Effector memory CD8-positive, alpha-beta T cell (primary cell): Measurements from ENCODE around the gene CYP17A1.

Experiments used
- ATAC-seq: fragments of 150-1000 bp; cut with Tn5 transposase; replicated peaks from 2 replicates; pipeline ENCODE4 v1.10.0; 2021; ENCODE audit warnings: mild to moderate bottlenecking, moderate library complexity
- DNase-seq, 3 experiments: peaks; one replicate each; pipeline ENCODE4 v3.0.0; 2021
- H3K27ac Mint-ChIP-seq, 2 donors: one replicate each; pipeline ENCODE4 v1.8.0; 2022; ENCODE audit warnings: mild to moderate bottlenecking in 2 of 2, mixed read lengths in 2 of 2, moderate library complexity in 2 of 2
- H3K27me3 Mint-ChIP-seq, 2 donors: one replicate each; pipeline ENCODE4 v1.8.0; 2022; ENCODE audit warnings: mixed read lengths in 2 of 2
- H3K36me3 Mint-ChIP-seq: one replicate; pipeline ENCODE4 v1.8.0; 2022; ENCODE audit warnings: mild to moderate bottlenecking, moderate library complexity, mixed read lengths; ENCODE audit not compliant: insufficient read depth
- H3K4me1 Mint-ChIP-seq, 2 donors: one replicate each; pipeline ENCODE4 v1.8.0; 2022; ENCODE audit warnings: low read depth in 2 of 2, mixed read lengths in 2 of 2
- H3K4me3 Mint-ChIP-seq, 2 donors: one replicate each; pipeline ENCODE4 v1.8.0; 2022; ENCODE audit warnings: mild to moderate bottlenecking in 2 of 2, mixed read lengths in 2 of 2, moderate library complexity in 2 of 2
- H3K9me3 Mint-ChIP-seq, 2 donors: one replicate each; pipeline ENCODE4 v1.8.0; 2022; ENCODE audit warnings: mixed read lengths in 2 of 2
- total RNA-seq, 9 experiments: gene quantifications; one replicate each; lab custom pipeline; 2026; lab: John Stamatoyannopoulos, UW

Gene CYP17A1, protein sequence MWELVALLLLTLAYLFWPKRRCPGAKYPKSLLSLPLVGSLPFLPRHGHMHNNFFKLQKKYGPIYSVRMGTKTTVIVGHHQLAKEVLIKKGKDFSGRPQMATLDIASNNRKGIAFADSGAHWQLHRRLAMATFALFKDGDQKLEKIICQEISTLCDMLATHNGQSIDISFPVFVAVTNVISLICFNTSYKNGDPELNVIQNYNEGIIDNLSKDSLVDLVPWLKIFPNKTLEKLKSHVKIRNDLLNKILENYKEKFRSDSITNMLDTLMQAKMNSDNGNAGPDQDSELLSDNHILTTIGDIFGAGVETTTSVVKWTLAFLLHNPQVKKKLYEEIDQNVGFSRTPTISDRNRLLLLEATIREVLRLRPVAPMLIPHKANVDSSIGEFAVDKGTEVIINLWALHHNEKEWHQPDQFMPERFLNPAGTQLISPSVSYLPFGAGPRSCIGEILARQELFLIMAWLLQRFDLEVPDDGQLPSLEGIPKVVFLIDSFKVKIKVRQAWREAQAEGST
- 0 to 0.18 (median 0) reads per million in 9 experiments for total RNA-seq

DNA sequence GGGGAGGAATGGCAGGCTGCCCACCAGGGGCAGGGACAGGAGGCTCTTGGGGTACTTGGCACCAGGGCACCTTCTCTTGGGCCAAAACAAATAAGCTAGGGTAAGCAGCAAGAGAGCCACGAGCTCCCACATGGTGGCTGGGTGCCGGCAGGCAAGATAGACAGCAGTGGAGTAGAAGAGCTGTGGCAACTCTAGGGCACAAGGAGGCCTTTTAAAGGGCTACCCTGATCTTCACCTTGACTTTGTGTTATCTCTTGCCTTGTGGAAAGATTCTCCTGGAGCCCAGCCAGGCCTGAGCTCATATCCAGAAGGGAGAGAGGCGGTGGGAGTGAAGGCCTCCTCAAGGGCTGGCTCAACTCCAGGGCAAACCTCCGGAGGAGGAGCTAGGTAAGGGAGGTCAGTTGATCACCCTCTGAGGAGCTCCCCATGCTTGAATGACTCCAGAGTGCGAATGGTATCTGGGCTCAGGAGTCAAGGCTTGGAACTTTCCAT lies at the start of gene CYP17A1:
TSS of gene CYP17A1 (minus strand) at position 184 of the 492 bp plus-strand sequence. CDS start at position 132, 52 bp downstream.
- Mint-ChIP-seq H3K27ac (no peak within 1 kb of the TSS), H3K36me3 (no peaks in the 10 kb centered on the region), H3K4me1 (no peaks in the 10 kb centered on the region), H3K9me3 (no peaks in the 10 kb centered on the region), H3K27me3 (peaks cover 34 to 42% of the 10 kb centered on the region in 2 donors), H3K4me3 (no peak within 1 kb of the TSS)
- ATAC-seq (no peak), DNase-seq (no peak)

DNA sequence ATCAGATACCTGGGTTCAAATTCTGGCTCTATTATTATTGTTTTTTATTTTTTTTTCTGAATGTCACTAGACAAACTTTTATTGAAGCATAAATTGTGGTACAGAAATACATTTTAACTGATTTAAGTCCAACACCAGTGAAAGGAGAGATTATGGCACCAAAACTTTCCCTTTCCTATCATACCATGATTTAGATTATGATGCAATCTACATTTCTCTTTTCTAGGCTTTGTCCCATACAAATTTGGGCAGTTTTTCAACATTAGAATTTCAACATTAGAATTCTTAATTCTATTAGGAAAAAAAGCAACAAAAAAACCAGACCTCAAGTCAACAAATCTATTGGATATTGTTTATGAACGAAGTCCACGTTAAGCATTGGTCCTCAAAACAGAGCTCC lies 43.0 kb upstream of the CYP17A1 start:
- Mint-ChIP-seq H3K4me1 (no peaks in the 10 kb centered on the region), H3K9me3 (no peaks in the 10 kb centered on the region), H3K27ac (no peak overlapping the region), H3K36me3 (peaks cover 4% of the 10 kb centered on the region), H3K4me3 (no peak overlapping the region), H3K27me3 (no peaks in the 10 kb centered on the region)
- DNase-seq: no peak
- no peak for ATAC-seq

DNA sequence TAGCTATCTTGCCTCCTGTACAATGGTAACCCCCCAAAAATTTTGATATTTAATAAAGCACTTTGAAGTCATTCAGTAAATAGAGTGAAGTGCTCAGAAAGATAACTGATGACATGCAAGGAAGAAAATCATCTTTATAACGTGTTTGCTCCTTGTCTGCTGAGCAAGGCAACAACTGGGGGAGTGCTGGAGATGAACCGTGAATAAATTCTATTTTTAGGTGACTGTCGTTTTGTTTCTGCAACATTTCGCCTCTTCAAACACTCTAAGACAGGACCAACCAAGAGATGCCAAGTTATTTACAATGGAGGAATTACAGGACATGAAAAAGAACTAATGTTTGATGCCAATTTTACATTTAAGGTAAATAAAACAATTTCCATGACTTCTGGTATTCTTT lies 41.4 kb upstream of the CYP17A1 start:
- H3K4me1 Mint-ChIP-seq: no peaks in the 10 kb centered on the region
- peaks cover 4% of the 10 kb centered on the region for H3K36me3 Mint-ChIP-seq
- H3K27ac Mint-ChIP-seq: no peak overlapping the region
- DNase-seq: no peak
- no peak for ATAC-seq
- H3K9me3 Mint-ChIP-seq: no peaks in the 10 kb centered on the region
- no peaks in the 10 kb centered on the region for H3K27me3 Mint-ChIP-seq
- H3K4me3 Mint-ChIP-seq: no peak overlapping the region

DNA sequence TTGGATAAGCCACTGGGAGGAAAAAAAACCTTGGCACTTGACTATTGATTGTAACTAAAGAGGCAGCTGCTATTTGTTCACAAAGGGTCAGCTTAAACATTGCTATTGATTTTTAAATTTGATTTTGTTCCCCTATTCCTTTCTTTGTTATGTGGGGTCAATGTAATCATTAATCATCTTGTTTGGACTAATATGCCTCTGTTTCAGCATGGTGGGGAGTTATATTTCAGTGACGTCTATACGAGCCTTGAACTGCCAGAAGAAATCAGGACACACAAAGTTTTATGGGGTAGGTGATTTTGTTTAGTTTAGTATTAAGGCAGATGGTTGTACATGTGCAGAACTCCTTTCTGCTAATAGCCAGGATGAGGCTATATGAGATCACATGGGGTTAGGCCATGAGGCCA lies 39.5 kb upstream of the CYP17A1 start:
- H3K27me3 Mint-ChIP-seq: no peaks in the 10 kb centered on the region
- peaks cover under 1% of the 10 kb centered on the region for H3K36me3 Mint-ChIP-seq
- DNase-seq (no peak), ATAC-seq (no peak)
- H3K4me3 Mint-ChIP-seq: no peak overlapping the region
- no peak overlapping the region for H3K27ac Mint-ChIP-seq
- H3K4me1 Mint-ChIP-seq: no peaks in the 10 kb centered on the region
- no peaks in the 10 kb centered on the region for H3K9me3 Mint-ChIP-seq

DNA sequence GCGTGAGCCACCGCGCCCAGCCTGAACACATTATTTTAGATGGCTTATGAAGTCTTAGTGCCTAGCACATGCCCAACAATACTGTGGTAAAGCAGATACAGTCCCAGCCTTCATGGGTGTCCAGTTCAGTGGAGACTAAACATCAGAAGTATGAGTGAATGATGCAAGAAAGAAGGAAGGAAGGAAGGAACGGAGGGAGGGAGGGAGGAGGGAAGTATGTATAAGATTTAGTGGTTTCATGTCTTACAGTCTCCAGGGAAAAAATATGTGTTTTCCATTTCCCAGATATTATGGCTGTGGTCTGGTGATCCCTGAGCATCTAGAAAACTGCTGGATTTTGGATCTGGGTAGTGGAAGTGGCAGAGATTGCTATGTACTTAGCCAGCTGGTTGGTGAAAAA lies 35.0 kb upstream of the CYP17A1 start:
- Mint-ChIP-seq H3K4me3 (no peak overlapping the region), H3K27me3 (peaks cover 19 to 27% of the 10 kb centered on the region in 2 donors), H3K36me3 (peaks cover 3% of the 10 kb centered on the region), H3K27ac (no peak overlapping the region), H3K4me1 (peaks cover 6 to 13% of the 10 kb centered on the region in 2 donors), H3K9me3 (no peaks in the 10 kb centered on the region)
- ATAC-seq (no peak), DNase-seq (no peak)

DNA sequence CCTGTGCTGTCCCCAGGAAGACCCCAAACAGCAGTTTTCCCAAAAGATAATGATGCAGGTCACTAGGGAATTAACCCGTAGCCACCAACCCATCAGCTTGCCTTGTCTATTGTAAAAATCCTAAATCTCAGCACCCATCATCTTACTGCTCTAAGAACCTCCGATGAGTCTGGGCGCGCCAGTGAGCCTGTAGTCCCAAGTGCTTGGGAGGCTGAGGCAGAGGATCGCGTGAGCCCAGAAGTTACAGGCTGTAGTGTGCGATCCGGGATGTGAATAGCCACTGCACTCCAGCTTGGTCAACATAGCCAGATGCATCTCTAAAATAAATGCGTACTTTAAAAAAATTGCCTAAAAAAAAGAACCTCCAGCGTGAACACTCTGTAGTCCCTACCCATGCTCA lies 33.0 kb upstream of the CYP17A1 start:
- no peak overlapping the region for H3K4me3 Mint-ChIP-seq
- peaks cover 19 to 27% of the 10 kb centered on the region in 2 donors for H3K27me3 Mint-ChIP-seq
- ATAC-seq (no peak), DNase-seq (no peak)
- H3K27ac Mint-ChIP-seq: no peak overlapping the region
- no peaks in the 10 kb centered on the region for H3K9me3 Mint-ChIP-seq
- peaks cover 7% of the 10 kb centered on the region for H3K36me3 Mint-ChIP-seq
- peaks cover 6 to 13% of the 10 kb centered on the region in 2 donors for H3K4me1 Mint-ChIP-seq

DNA sequence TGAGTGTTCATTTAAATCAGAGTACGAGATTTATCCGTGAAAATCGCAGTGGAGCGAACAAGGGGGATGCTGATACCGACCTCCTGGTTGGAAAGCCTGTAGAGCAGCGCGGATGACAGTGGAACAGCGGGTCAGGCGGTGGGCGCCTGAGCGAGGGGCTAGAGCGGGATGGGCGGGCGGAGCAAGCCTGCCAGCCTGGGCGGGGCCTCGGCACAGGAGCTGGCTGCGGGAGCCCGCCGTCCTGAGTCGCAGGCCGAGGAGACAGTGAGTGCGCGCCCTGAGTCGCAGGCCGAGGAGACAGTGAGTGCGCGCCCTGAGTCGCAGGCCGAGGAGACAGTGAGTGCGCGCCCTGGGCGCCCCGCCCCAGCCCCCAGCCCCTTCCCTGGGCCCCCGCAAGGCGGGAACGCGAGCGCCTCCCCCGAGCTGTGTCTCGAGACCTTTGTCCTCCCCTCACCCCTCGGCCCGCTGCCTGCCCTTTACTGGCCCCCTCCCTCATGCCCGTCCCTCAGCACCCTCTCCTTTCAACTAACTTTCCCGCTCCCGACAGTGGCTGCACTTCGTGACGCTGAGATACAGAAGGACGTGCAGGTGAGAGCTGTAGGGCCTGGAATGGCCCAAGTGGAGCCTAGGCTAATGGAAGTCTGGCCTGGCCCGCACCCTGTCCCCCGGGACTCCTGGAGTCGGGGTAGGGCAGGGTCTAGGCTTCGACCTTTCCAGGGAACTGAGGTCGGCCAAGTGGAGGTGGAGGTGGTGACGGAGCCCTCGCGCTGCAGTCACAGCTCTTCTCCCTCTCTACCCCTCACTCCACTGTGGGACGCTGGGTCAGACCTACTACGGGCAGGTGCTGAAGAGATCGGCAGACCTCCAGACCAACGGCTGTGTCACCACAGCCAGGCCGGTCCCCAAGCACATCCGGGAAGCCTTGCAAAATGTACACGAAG lies 32.3 kb upstream of the CYP17A1 start, which contains the start of gene AS3MT:
TSS of gene AS3MT (plus strand) at position 213 of the 941 bp plus-strand sequence. CDS start at position 336, 123 bp downstream.
- Mint-ChIP-seq H3K36me3 (peaks cover 9% of the 10 kb centered on the region), H3K27ac (no peak within 1 kb of the TSS), H3K4me1 (peaks cover 6 to 13% of the 10 kb centered on the region in 2 donors), H3K27me3 (peaks cover 19 to 27% of the 10 kb centered on the region in 2 donors), H3K9me3 (no peaks in the 10 kb centered on the region), H3K4me3 (peak within 1 kb of the TSS; percentile 35 to 56)
- DNase-seq (no peak), ATAC-seq (peak; percentile 37)

DNA sequence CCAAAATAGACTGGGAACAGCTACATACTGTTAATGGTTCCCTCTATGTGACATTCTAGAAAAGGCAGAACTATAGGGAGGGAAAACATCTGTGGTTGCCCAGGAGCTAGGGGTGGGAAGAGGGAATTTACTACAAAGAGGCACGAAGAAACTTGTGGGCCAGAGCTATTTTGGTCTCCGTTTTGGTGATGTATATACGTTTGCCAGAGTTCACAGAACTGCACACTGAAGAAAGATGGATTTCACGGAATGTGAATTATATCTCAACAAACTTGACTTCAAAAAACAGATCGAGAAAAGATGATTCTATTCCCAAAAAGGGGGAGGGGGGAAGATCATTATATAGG lies 31.7 kb upstream of the CYP17A1 start:
- Mint-ChIP-seq H3K4me3 (peak overlapping the region; percentile 24 to 56), H3K27me3 (peaks cover 19 to 27% of the 10 kb centered on the region in 2 donors), H3K27ac (no peak overlapping the region), H3K9me3 (no peaks in the 10 kb centered on the region), H3K4me1 (peaks cover 6 to 13% of the 10 kb centered on the region in 2 donors), H3K36me3 (peaks cover 9% of the 10 kb centered on the region)
- ATAC-seq (no peak), DNase-seq (no peak)

DNA sequence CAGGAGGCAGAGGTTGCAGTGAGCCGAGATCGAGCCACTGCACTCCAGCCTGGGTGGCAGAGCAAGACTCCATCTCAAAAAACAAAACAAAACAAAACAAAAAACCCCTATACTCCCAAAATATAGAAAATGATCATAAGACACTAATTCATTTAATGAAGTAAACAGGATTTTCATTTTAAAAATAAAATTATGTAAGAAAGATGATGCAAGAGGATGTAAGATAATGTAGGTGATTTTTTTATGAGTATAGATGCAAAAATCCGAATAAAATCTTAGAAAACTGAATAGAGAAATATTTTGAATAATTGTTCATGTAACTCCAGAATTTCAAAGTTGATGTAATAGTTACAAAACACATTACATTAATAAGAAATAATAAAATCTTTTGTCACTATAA lies 28.4 kb upstream of the CYP17A1 start:
- no peak overlapping the region for H3K27ac Mint-ChIP-seq
- H3K4me3 Mint-ChIP-seq: no peak overlapping the region
- ATAC-seq (no peak), DNase-seq (no peak)
- H3K36me3 Mint-ChIP-seq: peaks cover 26% of the 10 kb centered on the region
- H3K27me3 Mint-ChIP-seq: peaks cover 16 to 21% of the 10 kb centered on the region in 2 donors
- H3K4me1 Mint-ChIP-seq: peaks cover 6 to 12% of the 10 kb centered on the region in 2 donors
- no peaks in the 10 kb centered on the region for H3K9me3 Mint-ChIP-seq

DNA sequence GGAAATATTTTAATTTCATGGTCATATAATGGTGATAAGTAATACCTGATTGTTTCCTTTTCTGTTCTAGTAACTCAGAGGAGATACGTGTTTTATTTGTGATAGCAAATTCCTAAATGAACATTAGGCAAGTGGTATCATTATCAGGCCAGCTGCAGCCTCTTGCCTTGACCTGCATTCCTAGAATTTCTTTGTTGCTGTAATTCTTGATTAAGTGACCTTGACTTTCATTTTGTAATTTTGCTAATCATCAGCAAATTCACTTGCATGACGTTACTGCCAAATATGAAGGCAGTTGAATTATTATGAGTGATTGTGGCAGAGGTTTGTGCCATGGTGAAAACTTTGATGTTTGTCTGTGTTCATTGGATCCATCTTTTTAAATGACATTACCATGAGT lies 26.4 kb upstream of the CYP17A1 start:
- ATAC-seq: no peak
- Mint-ChIP-seq H3K4me3 (no peak overlapping the region), H3K27me3 (peaks cover under 1 to 2% of the 10 kb centered on the region in 2 donors), H3K9me3 (no peaks in the 10 kb centered on the region), H3K4me1 (peaks cover 0 to under 1% of the 10 kb centered on the region in 2 donors), H3K36me3 (peaks cover 34% of the 10 kb centered on the region), H3K27ac (no peak overlapping the region)
- no peak for DNase-seq

DNA sequence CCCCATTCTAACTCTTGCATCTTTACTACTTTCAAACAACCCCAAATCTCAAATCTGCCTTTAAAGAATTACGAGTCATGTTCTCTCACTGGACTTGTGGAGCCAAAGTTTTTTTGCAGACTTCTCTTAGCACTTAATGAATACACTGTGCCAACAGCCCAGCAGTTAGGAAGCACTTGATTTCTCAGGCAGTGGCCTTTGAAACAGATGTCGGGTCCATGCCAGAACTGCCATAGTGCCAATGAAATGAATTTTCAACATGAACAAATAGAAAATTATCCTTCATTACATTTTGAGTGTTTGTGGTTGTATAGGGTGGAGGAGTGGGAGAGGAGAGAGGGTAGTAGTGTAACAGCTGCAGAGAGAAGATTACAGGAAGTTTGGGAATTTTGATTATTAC lies 22.7 kb upstream of the CYP17A1 start:
- ATAC-seq: no peak
- Mint-ChIP-seq H3K36me3 (peaks cover 28% of the 10 kb centered on the region), H3K9me3 (no peaks in the 10 kb centered on the region), H3K27me3 (no peaks in the 10 kb centered on the region), H3K27ac (no peak overlapping the region), H3K4me1 (peaks cover 6 to 14% of the 10 kb centered on the region in 2 donors), H3K4me3 (no peak overlapping the region)
- no peak for DNase-seq

DNA sequence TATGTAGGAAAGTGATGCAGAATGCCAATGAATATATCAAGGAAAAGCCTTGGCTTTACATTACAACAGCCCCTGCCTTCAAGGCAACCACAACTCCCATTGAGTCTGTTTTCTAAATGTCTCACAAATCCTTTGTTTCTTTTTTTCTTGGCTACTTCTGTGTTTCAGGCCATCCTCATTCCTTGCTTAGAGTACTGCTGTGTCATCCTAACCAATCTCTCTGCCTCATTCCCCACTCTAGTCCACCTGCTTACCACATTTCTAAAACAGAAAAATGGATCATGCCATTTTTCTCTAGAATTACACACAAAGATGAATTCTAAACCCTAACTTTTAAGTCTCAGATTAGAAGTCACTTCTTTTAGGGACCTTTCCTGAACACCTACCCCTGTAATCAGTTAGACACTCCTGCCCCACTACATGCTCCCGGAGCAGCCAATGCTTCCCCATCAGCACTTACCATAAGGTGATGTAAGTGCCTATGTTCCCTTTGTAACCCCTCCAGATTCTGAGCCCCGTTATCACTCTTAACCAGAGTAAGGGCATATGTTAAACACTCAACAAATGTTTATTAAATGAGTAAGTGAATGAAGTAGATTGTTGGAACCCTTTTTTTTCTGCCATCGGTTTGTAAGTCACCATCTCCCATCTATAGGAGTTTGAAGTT lies 19.7 kb upstream of the CYP17A1 start:
- Mint-ChIP-seq H3K36me3 (peaks cover 25% of the 10 kb centered on the region), H3K4me1 (peaks cover 11 to 22% of the 10 kb centered on the region in 2 donors), H3K27me3 (no peaks in the 10 kb centered on the region), H3K27ac (peak overlapping the region in 1 of 2 donors; percentile 1), H3K4me3 (no peak overlapping the region), H3K9me3 (no peaks in the 10 kb centered on the region)
- DNase-seq (no peak), ATAC-seq (no peak)
